ENCODE measurements around the gene ZNF574.

The ZNF574 gene

DNA sequence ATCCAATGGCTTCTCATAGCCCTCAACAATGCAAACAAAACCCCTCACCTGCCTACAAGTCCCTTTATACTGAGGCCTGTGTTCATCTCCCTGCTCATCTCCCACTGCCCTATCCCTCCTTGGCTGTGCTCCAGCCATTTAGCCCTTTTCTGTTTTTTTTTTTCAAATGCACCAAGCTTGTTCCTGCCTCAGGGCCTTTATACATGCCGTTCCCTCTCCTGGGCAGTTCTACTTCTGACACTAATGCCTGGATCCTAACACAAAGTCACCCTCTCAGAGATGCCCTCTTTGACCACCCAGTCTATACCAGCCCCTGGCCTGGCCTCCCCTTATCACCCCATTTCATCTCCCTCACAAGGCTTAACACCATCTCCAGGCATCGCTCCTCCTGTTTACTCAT is 26.9 kb downstream of the ZNF574 start:
- DNase-seq = no peak

DNA sequence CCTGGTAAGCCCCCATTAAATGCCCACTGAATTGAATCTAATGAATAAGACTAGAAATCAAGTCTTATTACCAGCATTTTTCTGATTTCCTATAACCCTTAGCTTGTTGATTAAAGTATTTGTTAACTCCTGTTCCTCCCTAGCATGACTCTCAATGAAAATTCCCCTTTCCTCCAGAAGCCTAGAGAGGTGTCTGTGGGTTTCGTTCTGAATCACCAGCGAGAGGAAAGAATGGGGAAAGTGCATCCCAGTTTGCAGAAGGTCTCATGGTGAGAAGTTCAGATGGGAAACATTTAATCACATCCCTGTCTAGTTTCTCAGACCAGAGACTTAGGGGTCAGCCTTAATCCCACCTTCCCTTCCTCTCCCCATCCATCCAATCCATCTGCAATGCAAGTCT is 29.4 kb downstream of the ZNF574 start:
- DNase-seq = no peak

DNA sequence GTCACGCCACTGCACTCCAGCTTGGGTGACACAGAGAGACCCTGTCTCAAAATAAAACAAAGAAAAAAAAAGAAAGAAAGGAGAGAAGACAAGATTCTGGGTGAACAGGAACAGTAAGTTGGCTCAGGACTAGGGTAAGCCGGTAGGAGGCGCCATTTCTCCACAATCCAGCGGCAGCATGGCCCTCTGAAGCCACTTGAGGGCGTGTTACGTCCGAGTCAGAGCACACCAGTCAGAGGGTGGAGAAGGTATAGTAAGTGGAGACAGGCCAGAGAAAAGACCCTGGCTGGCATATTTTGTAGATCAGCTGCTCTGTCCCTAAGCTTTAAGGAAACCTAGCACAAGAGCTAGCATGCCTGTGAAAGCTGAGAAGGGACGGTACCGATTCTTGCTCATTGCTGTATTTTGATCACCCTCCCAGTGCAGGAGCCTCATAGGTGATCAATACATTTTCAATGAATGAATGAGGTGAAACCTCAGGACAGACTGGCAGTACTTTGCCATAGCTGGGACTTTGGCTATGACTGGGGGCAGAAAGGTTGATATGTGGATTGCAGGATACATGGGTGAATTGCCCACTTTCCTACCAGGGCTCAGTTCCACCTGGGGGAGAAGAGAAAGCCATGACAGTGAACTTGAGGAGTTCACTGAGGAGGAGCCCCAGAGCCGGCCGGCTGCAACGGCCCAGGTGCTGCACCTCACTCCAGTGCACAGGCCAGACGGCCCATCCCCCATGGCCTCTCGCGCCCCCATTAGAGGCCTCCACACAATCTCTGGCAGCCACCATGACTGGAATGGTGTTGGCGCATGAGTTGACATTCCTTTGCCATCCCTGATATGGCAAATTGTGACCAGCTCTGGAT is 32.8 kb downstream of the ZNF574 start:
- peak; percentile 95 for DNase-seq

DNA sequence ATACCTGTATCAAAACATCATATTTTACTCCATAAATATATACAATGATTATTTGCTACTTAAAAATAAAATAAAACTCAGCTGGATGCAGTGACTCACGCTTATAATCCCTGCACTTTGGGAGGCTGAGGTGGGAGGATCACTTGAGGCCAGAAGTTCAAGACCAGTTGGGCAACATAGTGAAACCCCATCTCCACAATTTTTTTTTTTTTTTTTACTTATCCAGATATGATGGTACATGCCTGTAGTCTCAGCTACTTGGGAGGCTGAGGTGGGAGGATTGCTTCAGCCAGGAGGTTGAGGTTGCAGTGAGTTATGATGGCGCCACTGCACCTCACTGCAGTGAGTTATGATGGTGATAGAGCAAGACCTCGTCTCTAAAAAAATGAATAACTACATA is 33.9 kb downstream of the ZNF574 start:
- DNase-seq = no peak

GRCh38 chr19:42110658-42111057 is 34.7 kb downstream of the ZNF574 start:
- no peak for DNase-seq

DNA sequence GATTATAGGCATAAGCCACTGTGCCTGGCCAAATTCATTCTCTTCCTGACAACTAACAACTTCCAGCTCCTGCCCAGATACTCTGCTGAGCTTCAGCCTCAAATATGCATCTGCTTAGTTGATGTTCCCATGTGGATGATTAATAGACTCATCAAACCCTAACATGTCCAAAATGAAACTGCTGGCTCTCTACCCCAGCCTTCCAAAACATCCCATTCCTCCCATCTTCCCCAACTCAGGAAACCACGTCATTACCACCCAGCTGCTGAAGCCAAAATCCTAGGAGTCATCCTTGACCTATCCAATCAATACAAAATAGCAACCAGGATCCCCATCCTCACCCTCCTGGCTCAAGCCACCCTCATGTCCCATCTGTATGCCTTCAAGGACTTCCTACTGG is 35.4 kb downstream of the ZNF574 start:
- no peak for DNase-seq

DNA sequence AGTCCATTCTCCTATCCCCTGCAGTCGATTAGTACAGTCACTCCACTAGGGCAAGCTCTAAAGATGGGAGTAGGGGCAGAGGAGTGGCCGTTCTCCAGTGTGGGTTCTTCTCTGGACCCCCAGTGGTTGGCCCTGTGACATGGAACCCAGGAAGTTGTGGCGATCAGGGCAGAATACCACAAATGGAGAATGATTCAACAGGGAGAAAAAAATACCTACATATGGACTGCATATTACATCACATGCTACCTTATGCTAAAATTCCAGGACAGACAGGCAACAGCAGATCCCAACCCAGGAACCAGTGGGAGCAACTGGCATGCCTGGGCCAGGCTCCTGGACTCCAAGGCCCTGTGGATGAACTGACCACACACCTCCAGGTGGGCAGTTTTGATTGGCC is 35.8 kb downstream of the ZNF574 start:
- no peak for DNase-seq

GRCh38 chr19:42113641-42114348 is 37.8 kb downstream of the ZNF574 start:
- no peak for DNase-seq

GRCh38 chr19:42114412-42114811 is 38.4 kb downstream of the ZNF574 start:
- DNase-seq = no peak

- no peak for DNase-seq
These were observed 39.3 kb downstream of the ZNF574 start for GRCh38 chr19:42115219-42115618.

GRCh38 chr19:42115705-42116104 is 39.7 kb downstream of the ZNF574 start:
- DNase-seq = no peak

GRCh38 chr19:42116308-42117075 is 40.5 kb downstream of the ZNF574 start:
- DNase-seq = no peak

DNA sequence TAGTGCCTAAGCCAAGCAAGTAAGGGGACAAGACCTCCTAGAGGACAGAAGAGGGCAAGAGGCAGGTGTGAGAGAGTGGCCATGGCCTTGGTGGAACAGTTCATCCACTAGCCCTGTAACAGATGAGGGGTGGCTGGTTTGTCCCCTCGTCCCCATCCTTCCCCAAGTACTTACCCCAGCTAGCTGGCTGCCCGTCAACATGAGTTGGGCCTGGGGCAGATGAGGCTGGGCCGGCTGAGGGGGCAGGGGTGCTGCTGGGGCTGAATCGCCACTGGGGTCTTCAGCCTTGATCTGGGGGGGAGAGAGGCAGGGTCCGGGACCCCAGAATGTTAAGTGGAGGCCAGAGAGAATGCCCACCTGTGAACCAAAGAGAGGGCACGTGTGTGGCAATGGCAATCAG is 41.1 kb downstream of the ZNF574 start:
- DNase-seq = no peak

DNA sequence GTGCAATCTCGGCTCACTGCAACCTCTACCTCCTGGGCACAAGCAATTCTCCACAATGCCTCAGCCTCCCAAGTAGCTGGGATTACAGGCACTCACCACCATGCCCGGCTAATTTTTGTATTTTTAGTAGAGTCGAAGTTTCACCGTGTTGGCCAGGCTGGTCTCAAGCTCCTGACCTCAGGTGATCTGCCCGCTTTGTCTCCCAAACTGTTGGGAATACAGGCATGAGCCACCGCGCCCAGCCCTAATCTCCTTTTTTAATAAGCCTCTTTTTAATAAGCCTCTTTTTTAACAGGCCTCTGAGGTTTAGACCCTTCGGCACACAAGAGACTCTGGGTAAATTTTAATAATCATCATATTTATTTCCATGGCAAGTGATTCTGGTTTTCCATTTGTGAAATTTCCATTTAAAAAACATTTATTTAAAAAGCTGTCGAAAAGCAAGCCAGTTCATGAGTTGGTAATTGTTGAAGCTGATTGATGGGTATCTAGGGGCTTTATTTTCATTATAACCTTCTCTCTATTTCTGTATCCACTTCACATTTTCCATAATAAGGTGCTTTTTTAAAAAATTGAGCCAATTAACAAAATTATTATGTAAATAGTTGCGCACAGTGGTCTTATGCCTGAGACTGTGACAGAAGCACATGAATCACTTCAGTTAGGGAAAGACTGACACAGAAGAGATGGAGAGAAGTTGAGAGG is 44.5 kb downstream of the ZNF574 start:
- no peak for DNase-seq

- no peak for DNase-seq
These were observed 45.2 kb downstream of the ZNF574 start for GRCh38 chr19:42121036-42121621.

- DNase-seq = peak; percentile 93
These were observed 45.7 kb downstream of the ZNF574 start for GRCh38 chr19:42121656-42122069.

DNA sequence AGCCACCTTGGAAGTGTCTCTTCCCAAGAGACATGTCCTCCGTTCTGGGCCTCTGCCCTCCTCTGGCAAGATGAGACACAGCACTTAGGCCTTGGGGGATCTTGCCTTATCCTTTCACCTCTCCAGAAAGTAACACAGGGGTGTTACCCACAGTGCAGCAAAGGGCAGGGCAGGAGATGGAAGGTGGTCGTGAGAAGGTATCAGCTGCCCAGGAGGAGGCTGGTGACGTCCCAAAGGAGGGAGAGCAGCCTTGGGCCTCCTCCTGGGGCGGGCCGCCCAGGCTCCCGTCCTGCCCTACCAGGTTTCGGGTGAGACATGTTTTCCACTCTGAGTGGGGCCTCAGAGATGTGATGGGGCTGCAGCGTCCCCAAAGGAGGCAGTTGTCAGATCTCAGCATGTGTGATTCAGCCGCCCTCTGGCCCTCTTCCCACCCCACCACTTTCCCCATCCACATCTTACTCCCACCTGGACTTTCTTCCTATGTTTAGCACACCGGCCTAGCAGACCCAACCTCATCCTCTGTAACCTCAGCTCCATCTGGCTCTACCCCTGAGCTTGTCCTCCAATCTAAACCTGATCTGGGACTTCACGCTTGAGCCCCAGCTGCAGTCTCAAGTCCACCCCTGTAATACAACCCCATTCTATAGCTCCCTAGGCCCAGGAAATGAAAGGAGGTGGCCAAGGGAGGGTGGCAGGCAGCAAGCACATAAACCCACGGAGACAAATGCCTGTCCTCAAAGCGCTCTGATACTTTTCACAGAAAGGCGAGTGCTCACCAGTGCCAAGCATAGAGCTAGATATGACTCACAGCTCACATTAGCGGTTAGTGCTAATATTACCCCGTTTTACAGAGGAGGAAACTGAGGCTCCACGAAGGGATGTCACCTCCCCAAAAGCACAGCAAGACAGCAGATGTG is 47.0 kb downstream of the ZNF574 start:
- peak; percentile 53 for DNase-seq

GRCh38 chr19:42123765-42124164 is 47.8 kb downstream of the ZNF574 start:
- DNase-seq = no peak

- DNase-seq = no peak
These were observed 48.5 kb downstream of the ZNF574 start for GRCh38 chr19:42124386-42124901.

DNA sequence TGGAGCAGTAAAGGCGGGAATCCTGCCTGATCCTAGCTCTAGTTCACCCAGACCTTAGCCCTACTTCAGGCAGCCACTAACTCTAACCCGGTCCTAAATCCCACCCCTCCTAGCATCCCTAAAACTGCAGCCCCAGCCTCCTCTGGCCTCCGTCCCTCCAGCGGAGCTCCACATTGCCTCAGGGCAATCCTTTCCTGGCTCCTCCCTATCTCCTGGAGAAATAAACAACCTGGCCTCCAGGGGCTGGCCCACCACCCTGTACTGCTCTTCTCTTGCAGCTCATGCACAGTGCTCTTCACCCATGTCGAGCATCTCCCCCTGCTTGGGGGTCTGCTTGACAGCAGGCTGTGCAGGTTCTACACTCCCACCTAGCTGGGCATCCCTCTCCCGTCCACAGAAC is 49.6 kb downstream of the ZNF574 start:
- DNase-seq = no peak

- no peak for DNase-seq
These were observed 50.6 kb downstream of the ZNF574 start for GRCh38 chr19:42126574-42126973.

All from CD4-positive, alpha-beta T cell treated with Interleukin-6 for 4 hours (primary cell).